HEK293T (cell line): ENCODE data around the gene C2CD2.

Experiments used
- ARNT ChIP-seq: fragments of 450-650 bp; IDR thresholded peaks from 2 replicates; pipeline ENCODE4 v1.6.1; 2017; ENCODE audit warnings: mild to moderate bottlenecking
- FOXA1 ChIP-seq: fragments of 450-650 bp; IDR thresholded peaks from 2 replicates; pipeline ENCODE4 v1.6.1; 2016; ENCODE audit warnings: mild to moderate bottlenecking
- FOXM1 ChIP-seq: fragments of 450-650 bp; IDR thresholded peaks from 2 replicates; pipeline ENCODE4 v1.6.1; 2017; ENCODE audit warnings: mild to moderate bottlenecking, borderline replicate concordance
- NFRKB ChIP-seq: fragments of 450-650 bp; IDR thresholded peaks from 2 replicates; pipeline ENCODE4 v1.6.1; 2016; ENCODE audit warnings: mild to moderate bottlenecking, moderate library complexity
- SP1 ChIP-seq: fragments of 450-650 bp; IDR thresholded peaks from 2 replicates; pipeline ENCODE4 v1.6.1; 2017
- SUZ12 ChIP-seq: fragments of 450-650 bp; IDR thresholded peaks from 2 replicates; pipeline ENCODE4 v1.6.1; 2016; ENCODE audit warnings: mild to moderate bottlenecking
- TARDBP ChIP-seq: fragments of 450-650 bp; IDR thresholded peaks from 2 replicates; pipeline ENCODE4 v1.6.1; 2016
- ZNF384 ChIP-seq: fragments of 450-650 bp; IDR thresholded peaks from 2 replicates; pipeline ENCODE4 v1.6.1; 2016

- TF ChIP-seq SUZ12 (no peak), FOXM1 (no peak), ZNF384 (no peak), FOXA1 (no peak), TARDBP (no peak), SP1 (no peak), NFRKB (no peak), ARNT (no peak)
These were observed 23.5 kb upstream of the C2CD2 start for GRCh38 chr21:41977034-41977950.
